DND-41 (cell line): ENCODE data around the gene MTMR4.

Source experiments
- CTCF ChIP-seq: IDR thresholded peaks from 2 replicates; pipeline ENCODE4 v1.5.1; 2012; ENCODE audit warnings: borderline replicate concordance, low read length, moderate library complexity, mild to moderate bottlenecking; ENCODE audit not compliant: poor library complexity, severe bottlenecking; ENCODE audit errors: extremely low read depth
- EZH2 ChIP-seq: IDR thresholded peaks from 3 replicates; pipeline ENCODE4 v1.6.1; 2012; ENCODE audit warnings: borderline replicate concordance, low read depth, mild to moderate bottlenecking, moderate library complexity, low read length, inconsistent platforms; ENCODE audit not compliant: severe bottlenecking

DNA sequence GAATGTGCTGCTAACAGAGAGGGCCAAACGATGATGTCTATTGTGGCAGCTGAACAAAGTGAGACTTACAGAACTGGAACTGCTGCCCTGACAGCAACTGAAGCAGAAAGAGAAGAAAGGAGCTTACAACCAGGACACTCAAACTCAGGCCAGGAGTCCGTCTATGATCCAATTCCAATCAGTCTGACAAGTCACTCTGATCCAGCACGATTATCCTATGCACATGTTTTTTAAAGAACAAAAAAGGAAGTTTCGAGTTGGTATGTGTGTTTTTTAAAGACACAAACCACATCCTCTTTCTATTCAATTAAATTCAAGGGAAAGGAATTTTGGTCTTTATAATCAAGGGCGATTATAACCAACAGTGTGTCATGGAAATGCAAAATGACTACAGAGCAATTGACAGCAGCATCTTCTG is 42.4 kb upstream of the MTMR4 start:
- TF ChIP-seq CTCF (no peak), EZH2 (no peak)
